Ammon's horn (tissue), 1 donor: ENCODE data around the gene MCAM.

ENCODE experiments used
- DNase-seq: peaks from one replicate; pipeline ENCODE4 v3.0.0-alpha.2; 2016; ENCODE audit warnings: low spot score

Gene MCAM

DNA sequence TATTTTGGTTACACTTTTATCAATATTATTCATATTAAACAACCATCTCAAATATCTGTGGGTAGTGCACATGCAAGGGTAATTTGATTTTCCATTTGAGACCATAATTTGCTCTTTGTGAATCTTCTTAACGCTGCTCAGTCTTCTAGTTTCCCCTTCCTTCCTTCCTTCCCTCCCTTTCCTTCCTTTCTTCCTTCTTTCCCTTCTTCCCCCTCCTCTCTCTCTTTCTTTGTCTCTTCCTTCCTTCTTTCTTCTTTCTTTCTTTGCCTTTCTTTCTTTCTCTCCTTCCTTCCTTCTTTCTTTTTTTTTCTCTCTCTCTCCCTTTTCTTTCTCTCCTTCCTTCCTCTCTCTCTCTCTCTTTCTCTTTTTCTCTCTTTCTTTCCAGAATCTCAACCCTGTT, 13.3 kb upstream of the MCAM start:
- no peak for DNase-seq

DNA sequence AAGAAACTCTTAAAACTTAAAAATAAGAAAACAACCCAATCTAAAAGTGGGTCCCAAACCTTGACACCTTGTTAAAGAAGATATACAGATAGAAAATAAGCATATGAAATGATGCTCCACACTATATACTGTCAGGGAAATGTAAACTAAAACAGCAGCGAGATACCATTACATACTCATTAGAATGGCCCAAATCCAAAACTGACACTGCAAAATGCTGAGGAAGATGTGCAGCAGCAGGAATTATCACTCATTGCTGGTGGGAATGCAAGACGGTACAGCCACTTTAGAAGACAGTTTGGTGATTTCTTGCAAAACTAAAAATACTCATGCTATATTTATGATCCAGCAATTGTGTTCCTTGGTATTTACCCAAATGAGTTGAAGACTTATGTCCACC, 12.4 kb upstream of the MCAM start:
- DNase-seq = no peak

DNA sequence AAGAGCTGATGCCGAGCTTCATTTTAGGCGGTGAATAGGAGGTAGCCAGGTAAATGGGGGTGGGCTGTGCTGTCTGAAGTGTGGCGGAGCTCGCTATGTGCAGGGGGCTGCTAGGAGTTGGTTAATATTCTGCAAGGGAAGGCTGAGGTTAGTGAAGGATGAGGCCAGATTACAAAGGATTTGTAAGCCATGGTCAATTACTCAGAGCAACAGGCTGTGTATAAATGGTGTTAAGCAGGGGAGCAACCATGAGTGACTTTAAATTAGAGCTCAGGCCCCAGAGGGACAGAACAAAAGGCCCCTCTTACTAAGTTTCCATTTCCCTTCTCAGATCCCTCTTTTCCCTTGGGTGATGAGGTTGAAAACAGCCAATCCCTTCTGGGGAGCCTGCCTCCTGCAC, 7.3 kb upstream of the MCAM start:
- no peak for DNase-seq

GRCh38 chr11:119323532-119324033, 6.7 kb upstream of the MCAM start:
- peak; percentile 78 for DNase-seq

GRCh38 chr11:119322921-119323531, 6.1 kb upstream of the MCAM start:
- no peak for DNase-seq

GRCh38 chr11:119322360-119322739, 5.4 kb upstream of the MCAM start:
- no peak for DNase-seq

GRCh38 chr11:119320776-119321524, 4.0 kb upstream of the MCAM start:
- DNase-seq = no peak

DNA sequence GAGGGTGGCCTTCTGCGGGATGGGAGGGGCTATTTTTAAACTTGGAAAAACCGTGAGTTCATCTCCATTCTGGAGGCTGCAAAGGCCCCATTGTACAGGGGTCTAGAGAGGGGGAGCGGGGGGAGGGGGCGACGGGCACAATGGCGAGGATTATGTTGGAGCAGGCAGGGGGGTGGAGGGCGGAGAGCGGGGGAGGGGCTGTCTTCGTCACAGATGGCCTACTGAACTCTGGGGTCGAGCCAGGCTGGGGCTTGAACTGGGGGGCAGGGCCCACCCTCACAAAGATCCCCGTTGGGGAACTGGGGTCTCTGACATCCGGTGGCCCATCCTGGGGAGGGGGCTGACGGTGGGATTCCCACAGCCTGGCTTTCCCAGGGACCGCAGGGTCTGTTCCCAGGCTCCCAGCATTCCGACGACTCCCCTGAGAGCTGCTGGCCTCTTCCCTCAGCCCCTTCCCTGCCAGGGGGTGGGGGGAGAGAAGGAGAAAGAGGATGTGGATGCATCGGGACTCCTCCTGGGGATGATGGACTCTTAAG, 3.4 kb upstream of the MCAM start:
- DNase-seq = peak; percentile 80

DNA sequence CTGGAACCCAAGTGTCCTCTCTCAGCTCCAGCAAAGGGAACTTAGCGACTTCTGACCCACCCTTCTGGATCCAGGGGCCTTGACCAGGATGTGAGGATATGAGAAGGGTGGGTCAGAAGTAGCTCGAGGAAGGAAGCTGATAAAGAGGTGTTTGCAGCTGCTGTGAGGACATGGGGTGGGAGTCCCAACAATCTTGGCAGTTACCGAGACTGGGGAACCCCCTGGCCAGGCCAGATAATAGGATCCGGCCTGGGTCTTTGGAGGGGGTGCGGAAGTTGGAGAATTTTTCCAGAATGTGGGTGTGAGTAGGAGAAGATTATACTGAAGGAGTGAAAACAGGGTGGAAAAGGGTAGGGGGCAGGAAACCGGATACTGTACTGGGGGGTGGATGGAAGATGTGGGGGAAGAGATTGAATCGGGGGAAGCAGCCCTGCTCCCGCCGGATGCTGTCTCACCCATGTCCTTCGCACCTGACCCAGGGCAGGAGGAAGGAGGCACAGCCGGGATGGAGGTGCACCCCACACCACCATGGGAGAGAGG, 2.8 kb upstream of the MCAM start:
- DNase-seq = no peak

- no peak for DNase-seq
Observed at GRCh38 chr11:119319136-119319699, 2.3 kb upstream of the MCAM start.

- DNase-seq = no peak
Observed at GRCh38 chr11:119318240-119319135, 1.6 kb upstream of the MCAM start.

- no peak for DNase-seq
Observed at GRCh38 chr11:119317592-119318239, 786 bp upstream of the MCAM start.

GRCh38 chr11:119316016-119316728, 758 bp downstream of the MCAM start:
- DNase-seq = peak; percentile 90

- DNase-seq = peak; percentile 75
Observed at GRCh38 chr11:119315131-119316015, 1.6 kb downstream of the MCAM start.

DNA sequence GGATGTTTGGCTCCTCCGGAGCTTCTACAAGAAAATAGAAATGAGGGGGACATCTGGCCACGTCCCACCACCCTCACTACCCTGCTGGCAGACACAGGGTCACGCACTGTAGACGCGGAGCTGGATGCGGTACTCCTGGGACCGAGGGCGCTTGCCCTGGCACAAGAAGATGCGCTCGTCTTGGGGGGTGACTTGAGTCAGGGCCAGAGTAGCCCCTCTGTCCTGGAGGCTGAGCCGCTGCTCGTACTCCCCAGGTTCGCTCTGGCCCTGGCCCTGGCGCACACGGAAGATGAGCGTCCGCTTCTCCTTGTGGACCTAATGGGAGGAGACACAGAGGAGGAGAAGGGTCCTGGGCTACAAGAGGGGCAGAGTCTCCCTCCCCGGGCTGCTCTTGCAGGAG, 2.2 kb downstream of the MCAM start:
- DNase-seq = no peak

DNA sequence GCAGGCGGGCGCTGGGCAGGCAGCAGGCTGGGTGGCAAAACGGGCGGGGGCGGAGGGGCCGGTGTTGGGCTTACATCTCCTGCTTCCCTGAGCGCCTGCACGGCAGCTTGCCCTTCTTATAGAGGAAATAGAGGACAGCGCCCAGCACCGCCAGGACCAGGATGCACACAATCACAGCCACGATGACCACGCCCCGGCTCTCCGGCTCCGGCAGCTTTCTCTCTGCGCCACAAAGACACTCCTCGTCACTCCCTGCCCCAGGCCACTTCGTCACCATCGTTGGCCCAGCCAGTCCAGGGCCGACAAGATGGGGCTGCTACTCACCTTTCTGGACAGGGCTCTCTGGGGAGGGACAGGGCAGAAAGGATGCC, 6.3 kb downstream of the MCAM start:
- DNase-seq = no peak

DNA sequence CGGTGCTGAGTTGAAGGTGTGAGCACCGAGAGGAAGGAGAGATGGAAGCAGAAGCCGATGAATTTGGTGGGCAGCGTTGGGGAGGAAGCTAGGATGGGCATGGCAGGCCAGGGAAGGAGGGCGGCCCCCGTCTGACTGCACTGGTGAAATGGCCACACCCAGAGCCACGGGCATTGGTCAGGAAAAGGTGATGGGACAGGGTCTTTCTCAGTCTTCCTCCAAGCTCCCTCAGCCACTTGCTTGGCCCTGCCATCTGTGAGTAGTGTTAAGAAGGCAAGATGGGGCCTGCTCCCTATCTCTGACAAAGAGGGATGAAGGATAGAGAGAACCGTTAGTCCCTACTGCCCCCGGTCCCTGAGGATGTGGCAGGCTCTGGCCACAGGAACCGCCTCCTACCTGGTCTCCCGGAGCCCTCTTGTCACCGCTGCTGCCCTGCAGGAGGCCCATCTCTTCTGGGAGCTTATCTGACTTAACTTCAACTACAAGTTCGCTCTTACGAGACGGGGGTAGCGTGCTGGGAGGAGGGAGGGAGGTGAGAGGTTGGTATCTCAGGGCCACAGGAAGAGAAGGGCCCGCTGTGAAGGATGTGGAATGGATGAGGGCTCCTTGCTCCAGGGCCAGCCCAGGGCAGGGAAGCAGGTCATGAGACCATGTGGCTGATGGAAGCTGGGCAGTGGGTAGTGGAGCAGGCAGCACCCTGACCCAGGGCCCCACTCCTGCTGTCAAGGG, 6.8 kb downstream of the MCAM start:
- no peak for DNase-seq

GRCh38 chr11:119309411-119309810, 7.5 kb downstream of the MCAM start:
- no peak for DNase-seq

- DNase-seq = no peak
Observed at GRCh38 chr11:119307974-119308373, 9.0 kb downstream of the MCAM start.
